ENCODE measurements around the gene TCF4.

TCF4 gene

DNA sequence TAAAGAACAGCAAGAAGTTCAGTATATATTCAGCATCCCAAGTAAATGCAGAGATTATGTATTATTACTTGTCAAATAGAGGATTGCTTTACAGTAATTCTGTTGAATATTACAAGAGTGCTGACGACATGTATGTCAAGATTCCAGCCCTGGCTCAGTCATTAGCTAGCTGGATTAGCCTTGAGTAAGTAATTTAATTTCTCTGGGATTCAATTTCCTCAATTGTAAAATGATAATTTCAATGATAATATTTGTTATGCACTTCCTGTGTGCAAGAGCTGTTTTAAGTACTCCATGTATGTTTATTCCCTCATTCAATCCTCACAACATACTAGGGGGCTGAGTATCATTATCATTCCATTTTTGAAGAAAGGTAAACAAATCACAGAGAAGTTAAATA, 44.0 kb downstream of the TCF4 start:
- DNase-seq (ENCODE audit: low read depth) = no peak

DNA sequence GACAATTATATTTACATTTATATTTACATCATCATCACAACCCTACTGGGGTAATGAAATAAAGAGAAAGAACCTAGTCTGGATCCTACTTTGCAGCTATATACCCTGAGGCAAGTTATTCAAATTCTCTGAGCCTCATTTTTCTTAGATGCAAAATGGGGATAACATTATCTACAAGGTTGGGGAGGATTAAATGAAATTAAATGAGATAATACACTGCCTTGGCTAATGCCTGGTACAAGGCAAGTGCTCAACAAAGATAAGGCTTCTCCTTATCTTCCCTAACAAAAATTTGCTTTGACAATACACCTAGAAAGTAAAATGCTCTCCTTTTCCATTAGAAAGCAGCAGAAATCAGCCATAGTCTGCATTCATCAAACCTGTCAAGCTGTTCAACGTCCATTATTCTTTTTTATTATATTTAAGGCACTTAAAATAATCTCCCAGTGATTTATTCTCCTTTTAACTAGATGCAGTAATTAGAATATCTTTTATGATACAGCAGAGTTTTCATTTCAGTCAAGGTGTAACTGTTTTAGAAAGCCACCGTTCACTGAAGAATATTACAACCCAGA, 44.8 kb downstream of the TCF4 start:
- no peak for DNase-seq (ENCODE audit: low read depth)

DNA sequence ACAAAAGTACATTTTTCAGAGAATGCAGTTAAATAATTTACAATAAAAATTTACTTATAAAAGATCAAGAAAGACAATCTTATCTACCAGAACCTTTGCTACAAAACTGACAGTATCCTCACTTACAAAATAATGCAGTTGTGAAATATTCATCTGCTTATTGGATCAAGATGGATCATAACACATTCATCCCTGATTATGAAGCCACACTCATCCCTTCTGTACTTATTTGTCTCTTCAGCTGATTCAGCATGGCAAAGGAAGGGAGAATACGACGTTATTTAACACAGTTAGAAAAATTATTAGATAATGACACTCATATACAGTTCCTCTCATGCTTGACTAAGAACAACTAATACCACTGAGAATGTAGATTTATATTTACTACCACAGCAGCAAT, 46.4 kb downstream of the TCF4 start:
- DNase-seq (ENCODE audit: low read depth) = no peak

DNA sequence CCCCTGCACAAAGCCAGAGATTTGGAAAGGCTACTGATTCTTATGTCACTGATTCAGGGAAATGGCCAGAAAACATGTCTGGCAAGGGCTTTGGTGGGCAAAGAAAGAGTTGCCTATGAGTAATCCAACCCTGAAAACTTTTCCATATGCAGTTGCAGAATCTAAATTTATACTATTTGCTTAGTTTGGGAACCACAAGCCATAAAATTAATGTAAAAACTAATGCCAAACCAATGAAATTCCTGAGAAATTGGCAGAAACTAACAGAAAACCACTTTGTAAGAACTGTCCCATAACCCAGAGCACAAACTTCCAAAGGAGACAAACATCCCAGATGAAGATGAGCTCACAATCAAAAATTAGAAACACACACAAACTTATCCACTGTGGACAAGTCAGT, 48.8 kb downstream of the TCF4 start:
- DNase-seq (ENCODE audit: low read depth) = no peak

DNA sequence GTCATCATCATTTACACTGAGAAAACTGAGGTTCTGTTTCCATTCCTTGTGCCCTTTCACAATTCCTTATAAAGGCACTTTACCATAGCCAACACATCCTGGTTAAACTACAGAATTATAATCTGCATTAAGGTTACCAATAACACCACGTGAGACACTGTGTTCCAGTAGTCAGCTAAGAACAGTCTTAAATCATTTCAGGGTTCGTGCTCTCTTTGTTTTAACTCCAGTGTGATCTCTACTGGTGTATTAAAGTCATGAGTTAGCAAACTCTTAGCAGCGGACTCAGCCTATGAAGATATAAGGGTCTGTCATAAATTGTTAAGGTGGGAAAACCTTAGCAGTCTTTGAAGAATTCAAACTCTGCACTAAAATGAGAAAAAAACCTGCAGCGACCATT, 53.0 kb downstream of the TCF4 start:
- DNase-seq (ENCODE audit: low read depth) = no peak

DNA sequence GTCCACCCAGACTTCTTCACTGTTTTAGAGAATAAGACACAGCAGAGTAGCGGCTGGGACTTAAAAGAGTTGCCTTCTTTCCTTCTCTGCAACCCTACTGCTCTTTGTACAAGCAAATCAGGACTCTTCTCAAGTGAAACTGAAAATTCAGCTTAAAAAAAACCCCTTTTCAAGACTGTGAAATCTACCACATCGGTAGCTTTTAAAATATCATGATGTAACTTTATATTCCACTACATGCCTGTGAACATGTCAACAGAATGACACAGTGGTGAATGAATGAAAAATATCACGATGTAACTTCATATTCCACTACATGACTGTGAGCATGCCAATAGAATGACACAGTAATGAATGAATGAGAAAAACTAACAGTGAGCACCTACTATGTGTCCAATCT, 53.4 kb downstream of the TCF4 start:
- no peak for DNase-seq (ENCODE audit: low read depth)

DNA sequence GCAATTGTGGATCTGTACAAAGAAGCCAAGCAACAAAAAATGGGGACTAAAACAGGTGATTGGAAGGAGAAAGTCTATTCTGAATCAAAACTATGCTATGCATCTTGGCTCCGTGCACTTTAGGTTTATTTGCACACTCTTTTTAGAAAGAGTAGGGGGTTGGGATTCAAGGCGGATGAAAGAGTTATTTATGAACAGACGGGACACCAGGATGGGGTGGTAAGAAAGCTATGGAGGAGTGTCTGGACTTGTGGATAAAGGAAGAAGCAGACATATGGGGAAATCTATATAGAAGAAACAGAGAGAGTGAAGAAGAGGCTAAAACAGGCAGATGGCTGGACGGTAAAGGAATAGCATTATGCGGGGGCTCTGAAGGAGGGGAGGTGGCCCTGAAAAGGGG, 57.8 kb downstream of the TCF4 start:
- no peak for DNase-seq (ENCODE audit: low read depth)

DNA sequence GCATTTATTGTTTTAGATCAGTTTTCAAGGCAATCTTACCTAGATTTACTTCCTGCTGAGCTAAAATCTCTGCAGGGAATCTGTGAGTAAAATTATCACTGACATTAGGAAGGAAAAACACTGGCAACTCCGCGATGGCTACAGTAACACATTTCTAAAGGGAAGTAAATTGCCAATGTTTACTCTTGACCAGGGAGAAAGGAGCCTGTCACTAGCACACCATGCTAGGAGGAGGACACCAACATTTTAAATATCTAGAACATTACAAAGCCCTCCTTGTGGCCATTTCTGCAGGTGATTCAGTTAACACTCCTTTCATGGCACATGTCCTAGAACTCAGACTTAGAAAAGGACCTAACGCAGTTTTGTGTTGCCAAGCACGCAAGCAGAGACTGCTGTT, 58.4 kb downstream of the TCF4 start:
- DNase-seq (ENCODE audit: low read depth) = no peak

DNA sequence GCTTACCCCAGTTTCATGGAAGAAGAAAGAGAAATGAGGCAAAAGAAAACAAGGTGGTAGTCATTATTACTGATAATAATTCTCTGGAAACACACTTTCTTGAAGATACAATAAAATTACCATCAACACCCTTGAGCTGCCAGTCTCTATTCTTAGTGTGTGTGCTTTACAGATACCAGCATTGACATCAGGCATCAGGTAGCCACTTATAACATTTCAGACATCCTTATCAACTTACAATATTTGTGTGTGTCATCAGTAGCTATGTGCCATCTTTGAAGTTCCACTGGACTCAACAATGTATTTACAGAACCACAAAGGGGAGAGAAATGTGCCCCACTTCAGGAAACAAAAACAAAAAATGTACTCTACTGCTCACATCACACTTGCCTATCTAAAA, 62.1 kb downstream of the TCF4 start:
- DNase-seq (ENCODE audit: low read depth) = no peak

DNA sequence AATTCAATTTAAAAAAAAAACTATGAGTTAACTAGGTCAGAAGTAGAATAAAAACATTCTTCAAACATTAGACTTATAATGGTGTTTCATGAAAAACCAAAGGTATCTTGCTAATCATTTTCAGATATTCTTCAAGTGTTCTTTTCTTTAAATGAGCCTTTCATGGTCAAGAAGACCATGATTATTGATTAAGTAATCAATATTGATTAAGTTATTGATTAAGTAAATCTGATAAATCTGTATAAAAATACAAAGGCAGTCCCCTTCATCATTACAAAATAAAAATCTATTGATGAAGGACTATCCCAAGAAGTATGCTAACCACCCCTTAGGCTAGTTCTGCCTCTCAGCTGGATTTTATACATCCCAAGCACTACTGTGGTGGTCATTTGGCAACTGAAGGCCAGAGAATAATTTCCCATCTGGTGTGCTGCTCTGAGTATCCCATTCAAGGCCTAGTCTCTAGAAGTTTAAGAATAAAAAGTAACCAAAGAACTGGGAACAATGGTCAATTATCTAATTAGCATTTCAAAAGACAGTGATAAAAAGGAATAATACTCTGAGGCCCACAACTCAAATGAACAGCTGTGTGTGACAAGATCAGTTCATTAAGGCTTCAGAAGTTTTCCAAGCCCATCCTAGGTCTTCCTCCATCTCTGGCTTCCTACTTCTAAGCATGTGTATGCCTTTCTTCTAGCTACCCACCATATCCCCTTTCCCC, 63.5 kb downstream of the TCF4 start:
- no peak for DNase-seq (ENCODE audit: low read depth)

DNA sequence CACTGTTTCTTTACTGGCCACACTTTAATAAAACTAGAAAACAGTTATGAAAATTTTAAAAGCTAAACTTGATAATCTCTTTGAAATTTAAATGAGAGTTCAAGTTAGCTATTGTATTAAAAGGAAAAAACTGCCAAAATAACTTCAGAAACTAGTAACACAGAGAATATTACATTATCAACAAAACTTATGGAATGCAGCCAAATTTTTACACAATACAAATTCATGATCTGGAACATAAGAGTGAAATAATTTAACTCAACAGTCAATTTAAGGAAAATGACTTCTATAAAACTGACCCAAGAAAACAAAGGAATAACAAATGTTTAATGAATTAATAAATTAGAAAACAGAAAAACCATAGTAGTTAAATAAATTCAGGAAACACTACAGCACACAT, 65.0 kb downstream of the TCF4 start:
- DNase-seq (ENCODE audit: low read depth) = no peak

DNA sequence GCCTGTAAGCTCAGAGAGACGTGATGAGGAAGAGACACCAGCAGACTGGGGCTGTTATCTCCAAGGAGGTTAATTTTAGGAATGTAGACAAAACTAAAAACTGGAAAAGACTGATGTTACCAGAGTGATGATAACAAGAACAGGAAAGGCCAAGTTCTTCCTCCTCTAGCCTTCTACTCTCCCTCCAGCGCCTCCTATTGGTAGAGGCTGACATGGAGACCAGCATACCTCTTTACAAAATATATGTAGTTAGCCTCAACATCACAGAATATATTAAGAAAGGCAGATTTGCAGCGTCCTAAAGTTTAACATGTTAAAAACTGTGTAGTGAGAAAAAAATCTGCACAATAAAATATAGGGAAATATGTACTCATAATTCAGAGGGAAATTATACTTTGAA, 66.0 kb downstream of the TCF4 start:
- DNase-seq (ENCODE audit: low read depth) = no peak

DNA sequence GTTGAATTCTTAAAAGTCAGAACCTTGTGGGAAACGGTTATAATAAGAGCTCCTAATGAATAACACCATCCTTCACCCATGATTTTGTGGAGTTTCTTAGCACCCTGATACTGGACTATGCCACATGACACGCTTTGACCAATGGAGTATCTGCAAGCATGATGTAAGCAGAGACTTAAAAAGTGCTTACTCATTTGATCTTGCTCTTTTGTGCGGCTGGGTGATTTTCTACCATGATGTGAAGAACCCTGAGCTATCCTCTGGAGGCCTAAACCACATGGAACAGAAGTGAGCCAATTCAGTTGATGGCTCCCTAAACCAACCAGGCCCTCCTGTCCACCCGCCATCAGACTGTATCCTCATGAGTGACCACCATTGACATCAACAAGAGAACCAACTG, 70.9 kb downstream of the TCF4 start:
- DNase-seq (ENCODE audit: low read depth) = no peak

DNA sequence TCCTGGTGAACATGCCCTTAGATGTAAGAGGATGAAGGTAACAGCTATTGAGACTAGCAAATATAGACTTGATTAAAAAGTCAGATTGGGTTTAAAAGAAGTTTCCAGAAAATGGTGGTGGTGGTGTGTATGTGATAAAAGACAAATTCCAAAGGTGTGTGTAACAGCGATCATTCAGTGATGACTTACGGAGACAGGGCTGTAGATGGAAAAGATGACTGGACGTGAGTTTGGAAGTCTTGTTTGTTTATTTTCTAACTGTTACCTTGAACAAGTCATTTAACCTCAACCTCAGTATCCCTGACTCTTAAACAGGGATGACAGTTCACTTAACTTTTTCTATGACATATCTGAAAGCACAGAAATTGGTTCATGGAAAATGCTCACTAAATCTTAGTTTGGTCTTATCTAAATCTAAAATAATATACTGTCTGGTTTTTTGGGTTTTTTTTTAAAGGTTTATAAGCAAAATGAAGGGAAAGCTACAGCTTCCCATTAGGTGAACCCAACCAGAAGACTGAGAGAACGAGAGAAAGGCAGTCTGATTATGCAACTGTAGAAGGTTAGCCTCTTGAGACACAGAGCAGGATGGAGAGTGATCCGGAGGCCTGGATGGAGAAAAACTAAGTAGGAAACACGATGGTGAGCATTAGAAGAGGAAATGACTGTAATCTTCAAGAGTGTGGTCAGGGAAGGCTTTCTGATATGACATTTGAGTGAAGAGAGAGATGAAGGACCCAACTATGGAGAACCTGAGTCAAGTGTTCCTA, 71.9 kb downstream of the TCF4 start:
- DNase-seq (ENCODE audit: low read depth) = no peak

DNA sequence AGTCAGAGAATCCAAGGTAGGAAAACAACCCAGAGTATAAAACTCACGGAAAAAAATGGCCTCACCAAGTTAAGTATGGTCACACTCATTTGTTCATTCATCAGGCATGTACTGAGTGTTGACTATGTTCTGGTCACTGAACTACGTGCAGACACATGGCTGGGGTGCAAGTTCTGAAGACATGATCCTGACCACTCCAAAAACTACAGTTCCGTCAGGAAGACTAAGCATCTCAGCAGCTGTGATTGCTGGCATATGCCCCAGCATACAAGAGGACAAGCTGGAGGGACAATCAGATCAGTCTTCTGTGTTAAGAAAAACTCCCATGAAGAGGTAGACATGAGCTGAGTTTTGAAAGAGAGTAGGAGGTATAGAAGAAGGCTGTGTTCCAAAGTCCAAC, 72.8 kb downstream of the TCF4 start:
- DNase-seq (ENCODE audit: low read depth) = no peak

DNA sequence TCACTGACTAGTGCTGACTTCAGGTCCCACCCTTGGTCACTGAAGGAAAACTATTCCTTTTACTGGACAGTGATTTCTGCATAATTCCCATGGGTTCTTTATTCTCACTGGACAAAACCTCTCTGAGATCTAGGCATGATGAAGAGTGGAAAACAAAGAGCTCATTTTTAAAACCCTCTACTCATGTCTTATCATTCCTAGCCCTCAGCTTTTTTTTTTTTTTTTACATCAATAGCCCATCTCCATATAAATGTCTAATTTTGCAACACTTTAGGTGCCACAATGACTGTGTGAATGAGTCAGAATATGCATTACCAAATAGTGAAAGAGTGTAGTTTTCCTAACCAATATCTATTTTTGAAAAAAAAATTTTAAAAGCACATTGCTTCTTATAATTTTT, 74.8 kb downstream of the TCF4 start:
- no peak for DNase-seq (ENCODE audit: low read depth)

DNA sequence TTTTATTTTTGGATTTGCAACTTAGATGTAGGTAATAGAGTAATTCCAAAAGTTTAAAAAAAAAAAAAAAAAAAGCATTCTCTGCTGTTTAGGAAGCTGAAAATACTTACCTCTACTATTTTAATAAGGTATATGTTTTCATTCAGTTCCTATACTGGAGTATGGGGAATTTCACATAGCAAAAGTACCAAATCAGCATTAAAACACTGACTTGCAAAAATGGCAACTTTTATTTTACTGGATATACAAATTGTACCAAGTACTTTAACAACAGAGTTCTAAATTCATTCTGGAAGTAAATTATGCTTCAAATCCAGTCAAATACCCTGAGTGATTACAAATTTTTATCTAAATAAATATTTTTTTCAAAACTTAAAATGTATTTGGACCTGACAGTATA, 76.7 kb downstream of the TCF4 start:
- DNase-seq (ENCODE audit: low read depth) = no peak

DNA sequence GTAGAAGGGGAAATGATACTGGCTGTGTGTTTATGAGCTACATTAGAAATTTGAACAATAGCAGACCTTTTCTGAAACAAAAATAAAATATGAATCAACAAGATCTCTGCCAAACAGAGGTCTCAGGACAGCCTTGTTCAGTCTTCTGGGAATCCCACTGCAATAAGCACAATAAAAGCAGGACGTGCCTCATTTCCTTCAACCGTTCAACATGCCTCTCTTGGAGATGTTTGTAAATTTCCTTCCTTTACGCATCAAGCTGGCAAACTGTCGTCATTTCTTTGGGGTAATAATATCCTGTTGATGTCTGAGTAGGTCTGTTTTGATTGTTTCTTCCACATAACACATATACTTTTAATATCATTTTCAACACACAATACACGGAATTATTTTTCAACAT, 77.2 kb downstream of the TCF4 start:
- no peak for DNase-seq (ENCODE audit: low read depth)

DNA sequence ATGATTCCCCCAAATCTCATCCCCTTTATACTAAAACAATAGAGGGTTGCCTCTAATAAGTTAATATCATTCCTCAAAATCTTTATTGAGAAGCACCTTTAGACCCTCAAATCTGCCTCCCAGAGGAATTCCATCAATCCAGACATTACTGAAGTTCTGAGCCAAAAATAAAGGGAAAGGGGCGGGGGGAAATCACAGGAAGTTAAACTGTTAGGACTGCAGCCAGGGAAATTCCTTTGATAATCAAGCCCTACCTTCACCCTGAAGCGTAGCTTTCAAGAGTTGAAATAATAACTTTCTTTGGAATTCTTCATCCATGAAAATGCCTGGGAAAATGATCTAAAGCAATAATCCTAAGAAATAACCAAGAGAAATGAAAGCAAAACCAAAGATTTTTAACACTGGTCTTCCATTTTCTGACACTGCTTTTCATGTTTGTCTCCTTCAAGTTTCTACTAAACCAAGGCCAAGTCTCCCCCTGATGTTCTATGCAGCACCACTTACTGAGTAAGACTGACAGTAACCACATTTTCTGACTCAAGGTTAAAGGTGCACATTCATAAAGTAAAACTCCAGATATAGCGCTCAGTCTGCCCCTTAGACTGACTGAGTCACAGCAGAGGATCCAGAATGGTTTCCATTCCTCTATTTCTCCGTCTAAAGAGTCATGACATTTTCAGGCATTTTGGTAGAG, 78.2 kb downstream of the TCF4 start:
- no peak for DNase-seq (ENCODE audit: low read depth)

DNA sequence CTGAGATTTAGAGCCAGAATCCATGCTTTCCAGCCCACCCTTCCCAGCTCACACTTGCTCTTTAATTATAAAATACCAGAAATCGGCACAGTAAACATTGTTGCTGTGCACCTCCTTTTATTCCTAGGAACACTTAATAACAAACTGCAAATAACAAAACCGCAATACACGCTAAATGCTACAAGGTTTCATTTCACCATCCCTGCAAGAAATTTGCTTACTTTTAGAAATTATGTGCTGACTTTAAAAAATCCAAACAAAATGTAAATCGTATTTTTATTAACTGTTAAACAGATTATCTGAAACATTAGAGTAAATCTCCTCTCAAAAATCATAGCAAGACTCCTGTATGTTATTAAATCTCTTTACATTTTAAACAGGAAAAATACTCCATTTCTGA, 79.3 kb downstream of the TCF4 start:
- no peak for DNase-seq (ENCODE audit: low read depth)

DNA sequence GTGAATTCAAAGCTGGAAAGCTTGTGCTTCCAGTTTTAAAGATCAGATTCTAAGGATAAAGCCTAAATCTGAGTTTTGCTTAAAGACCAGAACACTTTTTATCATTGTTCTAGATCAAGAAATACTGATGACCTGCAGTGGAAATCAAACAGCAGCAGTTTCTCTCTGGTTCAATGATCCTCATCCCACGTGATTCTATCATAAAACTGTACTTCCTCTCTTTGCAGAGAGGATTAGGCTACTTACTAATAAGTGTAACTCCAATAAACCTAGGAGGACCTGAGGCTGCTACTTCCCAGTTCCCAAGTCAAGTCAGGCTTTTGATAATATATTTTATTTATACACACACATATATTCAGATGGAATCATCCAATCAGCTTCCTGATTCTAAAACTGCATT, 81.9 kb downstream of the TCF4 start:
- DNase-seq (ENCODE audit: low read depth) = no peak

DNA sequence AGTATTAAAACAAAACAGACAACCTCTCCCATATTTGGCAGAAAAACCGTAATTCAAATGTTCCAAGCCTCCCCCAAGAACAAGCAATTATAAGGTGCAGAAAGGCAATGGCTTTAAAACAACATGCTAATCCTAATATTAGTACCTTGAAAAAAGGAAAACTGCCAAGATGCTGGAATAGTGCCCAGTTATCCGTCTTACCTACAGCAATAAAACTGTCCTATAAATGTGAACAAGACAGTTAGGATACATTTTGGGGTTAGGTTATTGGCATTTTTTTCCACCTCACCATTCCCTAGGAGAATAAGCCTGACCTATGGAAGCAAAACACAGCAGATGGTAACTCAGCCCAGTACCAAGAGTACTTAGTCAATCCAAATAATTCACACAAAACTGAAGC, 83.2 kb downstream of the TCF4 start:
- no peak for DNase-seq (ENCODE audit: low read depth)

All from stimulated activated CD8-positive, alpha-beta memory T cell treated with anti-CD3 and anti-CD28 coated beads, Interleukin-15, amount 100 ng/mL, for 24 hours (primary cell).